OCI-LY7 (cell line): ENCODE measurements around the gene PLA2G2A.

ENCODE experiments used
- CTCF ChIP-seq: fragments of 200-600 bp; sonication (generic); conservative IDR thresholded peaks from 2 replicates; pipeline ENCODE4 v1.5.1; 2014; ENCODE audit warnings: mild to moderate bottlenecking, antibody characterized with exemption, low read length, moderate library complexity, mixed read lengths
- EZH2phosphoT487 ChIP-seq: fragments of 200-600 bp; sonication (generic); IDR thresholded peaks from 2 replicates; pipeline ENCODE4 v1.6.1; 2018; ENCODE audit warnings: low read depth, borderline replicate concordance, mild to moderate bottlenecking, mixed run types, antibody characterized with exemption, low read length, moderate library complexity, mixed read lengths

DNA sequence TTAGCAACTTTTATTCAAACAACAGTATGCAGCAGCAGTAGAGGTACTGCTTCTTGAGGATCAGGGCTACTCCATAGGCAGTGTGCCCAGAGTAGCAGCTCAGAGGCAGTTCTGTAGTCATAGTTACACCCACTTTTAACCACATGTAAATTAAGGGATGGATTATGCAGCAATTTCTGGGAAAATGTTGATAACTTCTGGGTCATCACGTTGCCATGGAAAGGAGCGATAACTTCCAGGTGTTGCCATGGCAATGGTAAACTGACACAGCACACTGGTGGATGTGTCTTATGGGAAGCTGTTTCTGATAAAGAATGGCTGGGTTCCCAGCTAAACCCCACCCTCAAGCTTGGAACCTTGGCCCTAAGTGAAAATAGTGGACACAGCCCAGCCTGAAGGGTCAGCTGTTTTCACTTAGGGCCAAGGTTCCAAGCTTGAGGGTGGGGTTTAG lies 29.0 kb upstream of the PLA2G2A start:
- TF ChIP-seq EZH2phosphoT487 (no peak), CTCF (no peak)
